Esophagus (tissue), 2 donors: ENCODE results near the gene PNMA6A. TPM values are rescaled to one million over a fixed set of nuclear protein-coding genes. Genes with fewer than 3 reads are reported as not detected.
"Not testable (repeated sequence)": the region's sequence is repeated elsewhere in the genome, so short reads cannot be mapped to it uniquely, and the experiment has no call there.

Experiments
- H3K27ac ChIP-seq, 2 donors: one replicate each; pipeline ENCODE4 v1.5.1; 2013; ENCODE audit warnings: low read depth in 2 of 2, mild to moderate bottlenecking in 2 of 2, inconsistent platforms in 1 of 2, low read length in 1 of 2, moderate library complexity in 1 of 2
- H3K27me3 ChIP-seq, 2 donors: one replicate each; pipeline ENCODE4 v1.6.1; 2013; ENCODE audit warnings: low read length in 2 of 2, control low read depth in 1 of 2, mild to moderate bottlenecking in 1 of 2; ENCODE audit not compliant: insufficient read depth in 2 of 2, control insufficient read depth in 1 of 2
- H3K36me3 ChIP-seq, 2 donors: one replicate each; pipeline ENCODE4 v1.6.1; 2013; ENCODE audit warnings: low read length in 1 of 2; ENCODE audit not compliant: control insufficient read depth in 2 of 2, insufficient read depth in 2 of 2
- H3K4me1 ChIP-seq, 2 donors: one replicate each; pipeline ENCODE4 v1.6.1; 2013; ENCODE audit warnings: low read length in 1 of 2; ENCODE audit not compliant: control insufficient read depth in 2 of 2, insufficient read depth in 2 of 2
- H3K4me3 ChIP-seq, 2 donors: one replicate each; pipeline ENCODE4 v1.5.1; 2013; ENCODE audit warnings: low read length in 2 of 2, mild to moderate bottlenecking in 2 of 2, low read depth in 1 of 2, moderate library complexity in 1 of 2
- H3K9me3 ChIP-seq, 2 donors: one replicate each; pipeline ENCODE4 v1.6.1; 2013; ENCODE audit warnings: mild to moderate bottlenecking in 2 of 2, low read depth in 1 of 2, low read length in 1 of 2, moderate library complexity in 1 of 2; ENCODE audit not compliant: control insufficient read depth in 2 of 2, insufficient read depth in 1 of 2
- WGBS, 2 donors: extraction: QIAGEN DNeasy Blood & Tissue Kit; methylation state at CpG; one replicate each; pipeline ENCODE4 v1.1.7; 2013; 5-methylcytosine and 5-hydroxymethylcytosine counted together
- polyA plus RNA-seq, 2 donors: library from polyadenylated mRNA; stranded (reverse); fragments of 200-250 nt; gene quantifications; one replicate each; pipeline ENCODE4 v1.2.3, GENCODE V29; 2013
- donor health status: healthy with polysubstance abuse.
- donor health status: Bipolar disorder and iron deficiency.

Gene PNMA6A
- polyA plus RNA-seq, 2 donors, result 0.04 to 0.15 TPM

DNA sequence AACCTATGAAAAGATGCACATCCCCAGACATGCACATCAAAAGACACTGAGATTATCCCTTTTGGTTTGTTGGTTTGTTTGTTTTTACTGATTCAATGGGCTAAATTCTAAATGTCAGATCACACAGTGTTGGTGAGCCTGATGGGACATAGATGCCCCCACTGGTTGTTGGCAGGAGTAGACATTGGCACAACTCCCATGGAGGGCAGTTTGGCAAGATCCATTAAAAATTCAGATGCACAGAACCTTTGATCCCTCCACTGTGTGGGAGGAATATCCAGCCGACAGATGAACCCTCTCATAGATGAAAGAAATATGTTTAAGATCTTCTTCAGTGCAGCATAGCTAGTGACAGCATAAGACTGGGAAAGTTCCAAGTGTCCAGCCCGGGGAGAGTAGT lies 38.5 kb downstream of the PNMA6A start:
- not testable (repeated sequence) for H3K9me3 ChIP-seq, H3K4me1 ChIP-seq, H3K27me3 ChIP-seq, H3K36me3 ChIP-seq, H3K4me3 ChIP-seq, H3K27ac ChIP-seq
- WGBS, 2 donors, result no CpG with 5 or more reads among the region's 2 CpGs

DNA sequence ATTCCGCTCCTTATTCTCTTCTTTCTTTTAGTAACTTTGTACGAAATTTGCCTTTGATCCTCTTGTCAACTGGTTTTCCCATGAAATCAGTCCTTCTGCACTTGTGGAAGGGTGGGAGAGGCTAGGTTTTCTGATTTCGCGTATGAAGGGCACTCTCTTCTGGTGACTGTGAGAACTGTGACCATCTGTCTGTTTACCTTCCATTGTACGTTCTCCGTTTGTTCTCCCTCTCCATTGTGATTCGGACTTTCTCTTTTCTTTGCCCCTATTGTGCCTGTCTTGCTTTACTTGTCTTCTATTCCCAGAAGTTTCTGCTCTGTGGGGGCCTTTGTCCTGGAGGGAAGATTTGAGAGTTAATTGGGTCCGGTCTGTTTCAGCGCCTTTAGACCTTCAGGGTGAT lies 41.6 kb downstream of the PNMA6A start:
- not testable (repeated sequence) for H3K4me3 ChIP-seq, H3K27ac ChIP-seq, H3K36me3 ChIP-seq, H3K9me3 ChIP-seq, H3K27me3 ChIP-seq, H3K4me1 ChIP-seq
- no CpG with 5 or more reads among the region's 9 CpGs for whole genome bisulfite sequencing, 2 donors

GRCh38 chrX:153117754-153118153 lies 45.5 kb downstream of the PNMA6A start:
- not testable (repeated sequence) for H3K27me3 ChIP-seq, H3K36me3 ChIP-seq, H3K4me3 ChIP-seq, H3K27ac ChIP-seq, H3K9me3 ChIP-seq, H3K4me1 ChIP-seq
- no CpG with 5 or more reads among the region's 3 CpGs for WGBS, 2 donors

DNA sequence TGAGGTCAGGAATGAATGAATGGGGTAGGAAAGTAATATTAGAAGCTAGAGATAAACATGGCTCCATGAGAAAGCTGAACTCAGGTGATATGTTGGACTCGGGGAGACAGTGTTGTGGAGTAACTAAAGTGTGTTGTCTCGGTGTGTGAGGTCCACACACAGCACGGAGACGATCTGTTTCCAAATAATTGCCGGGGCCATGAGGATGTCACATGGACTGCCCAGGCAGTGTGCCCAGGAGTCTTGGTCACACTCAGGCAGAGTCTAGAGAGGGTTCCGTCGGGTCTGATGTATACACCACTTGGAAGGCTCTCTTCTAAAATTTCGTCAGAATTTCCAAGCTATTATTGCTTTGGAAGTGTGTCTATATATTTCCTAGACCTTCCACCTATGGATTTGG lies 48.0 kb downstream of the PNMA6A start:
- not testable (repeated sequence) for H3K9me3 ChIP-seq, H3K27me3 ChIP-seq, H3K36me3 ChIP-seq, H3K4me3 ChIP-seq, H3K4me1 ChIP-seq, H3K27ac ChIP-seq
- no CpG with 5 or more reads among the region's 8 CpGs for WGBS, 2 donors

GRCh38 chrX:153123468-153123867 lies 51.2 kb downstream of the PNMA6A start:
- H3K9me3 ChIP-seq, H3K27me3 ChIP-seq, H3K4me3 ChIP-seq, H3K27ac ChIP-seq, H3K36me3 ChIP-seq, H3K4me1 ChIP-seq: not testable (repeated sequence)
- WGBS, 2 donors, result 63 to 88% methylated on average over 1 to 9 of the region's 14 CpGs

Other genes starting within 250 kb of the PNMA6A start
- gene CETN2, start 241.7 kb upstream of the PNMA6A start, polyA plus RNA-seq, result 10 to 100 TPM; 33.8 to 34.4 TPM
- gene NSDHL, start 241.4 kb upstream of the PNMA6A start, polyA plus RNA-seq, result 10 to 100 TPM; 43.3 to 60.6 TPM
- 100 to 1,000 TPM; 217 to 220 TPM for gene ZNF185, start 174.4 kb upstream of the PNMA6A start, polyA plus RNA-seq
- gene PNMA5, start 78.3 kb upstream of the PNMA6A start, polyA plus RNA-seq, result not detected
- gene PNMA3, start 16.0 kb upstream of the PNMA6A start, polyA plus RNA-seq, result under 1 TPM; 0.19 to 0.45 TPM
- gene MAGEA1, start 106.8 kb downstream of the PNMA6A start, polyA plus RNA-seq, result not detected
- not detected for gene PNMA6F, start 249.3 kb downstream of the PNMA6A start, polyA plus RNA-seq